ENCODE results near the gene BLOC1S3.
A peak's percentile ranks its signal among the peaks of the same experiment; 100 is the strongest.

Gene BLOC1S3

DNA sequence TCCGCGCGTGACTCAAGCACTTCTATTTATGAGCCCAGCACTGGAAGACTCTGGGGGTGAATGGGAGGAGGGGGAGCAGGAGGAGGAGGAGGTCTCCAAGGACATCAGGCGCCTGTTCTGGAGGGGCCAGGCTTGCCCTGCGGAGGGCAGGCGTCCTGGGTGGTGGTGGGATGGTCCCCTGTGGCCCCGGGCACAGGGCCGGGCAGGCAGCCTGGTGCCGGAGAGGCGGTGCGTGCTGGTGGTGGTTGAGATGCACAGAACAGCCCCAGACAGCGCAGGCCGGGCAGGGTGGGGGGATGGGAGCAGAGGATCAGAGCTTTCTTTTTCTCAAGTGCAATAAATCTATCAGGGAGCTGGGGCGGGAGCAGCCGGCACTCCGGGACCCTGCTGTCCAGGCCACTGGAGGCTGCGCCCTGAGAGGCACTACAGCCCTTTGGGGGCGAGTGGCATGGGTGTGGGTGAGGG, 31.8 kb upstream of the BLOC1S3 start:
- Histone ChIP-seq H3K27me3 (ENCODE audit: control insufficient read depth, insufficient read depth, low read length, poor library complexity, severe bottlenecking) (peaks cover 9% of the 10 kb centered on the region), H3K9me3 (ENCODE audit: control insufficient read depth, low read length) (no peaks in the 10 kb centered on the region), H3K27ac (ENCODE audit: insufficient read depth, low read depth, low read length, poor library complexity, severe bottlenecking) (no peak overlapping the region), H3K4me1 (ENCODE audit: control insufficient read depth, insufficient read depth, low read length) (no peaks in the 10 kb centered on the region), H3K4me3 (ENCODE audit: insufficient read depth, low read depth, low read length) (no peak overlapping the region), H3K36me3 (ENCODE audit: control insufficient read depth, insufficient read depth, low read length) (peaks cover 18% of the 10 kb centered on the region)
- WGBS, 2 experiments: 96 to 97% methylated on average over 18 of the region's 18 CpGs

DNA sequence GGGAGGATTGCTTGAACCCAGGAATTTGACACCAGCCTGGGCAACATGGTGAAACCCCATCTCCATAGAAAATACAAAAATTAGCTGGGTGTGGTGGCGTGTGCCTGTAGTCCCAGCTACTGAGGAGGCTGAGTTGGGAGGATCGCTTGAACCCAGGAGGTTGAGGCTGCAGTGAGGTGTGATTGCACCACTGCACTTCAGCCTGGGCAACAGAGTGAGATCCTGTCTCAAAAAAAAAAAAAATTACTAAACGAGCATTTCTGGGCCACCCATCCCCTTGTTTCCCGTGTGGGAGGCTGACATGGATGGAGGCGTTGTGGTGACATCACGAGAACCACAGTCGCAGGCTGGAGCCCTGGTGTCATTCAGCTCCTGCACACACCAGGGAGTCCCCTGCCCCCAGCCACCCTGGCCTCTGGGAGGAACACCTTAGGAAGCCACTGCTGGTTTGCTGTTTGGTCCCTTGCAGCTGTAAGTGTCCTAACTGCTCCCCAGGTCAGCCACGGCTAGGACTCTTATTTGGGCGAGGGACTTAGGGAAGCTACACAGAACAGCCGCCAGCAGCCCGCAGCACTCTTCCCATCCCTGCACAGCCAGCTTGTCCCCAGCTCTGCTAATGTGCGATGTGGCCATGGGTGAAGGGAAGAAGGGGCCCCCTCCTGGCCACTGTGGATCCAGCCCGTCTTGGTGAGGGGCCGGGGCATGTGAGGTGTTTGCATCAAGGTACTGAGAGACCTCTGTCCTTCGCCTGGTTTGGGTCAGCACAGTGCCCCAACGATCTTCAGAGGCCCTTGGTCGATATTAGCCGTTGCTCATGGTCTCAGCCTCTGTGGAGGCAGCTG, 30.5 kb upstream of the BLOC1S3 start:
- Histone ChIP-seq H3K4me3 (ENCODE audit: insufficient read depth, low read depth, low read length) (no peak overlapping the region), H3K36me3 (ENCODE audit: control insufficient read depth, insufficient read depth, low read length) (peaks cover 7% of the 10 kb centered on the region), H3K27me3 (ENCODE audit: control insufficient read depth, insufficient read depth, low read length, poor library complexity, severe bottlenecking) (peaks cover 22% of the 10 kb centered on the region), H3K27ac (ENCODE audit: insufficient read depth, low read depth, low read length, poor library complexity, severe bottlenecking) (no peak overlapping the region), H3K4me1 (ENCODE audit: control insufficient read depth, insufficient read depth, low read length) (no peaks in the 10 kb centered on the region), H3K9me3 (ENCODE audit: control insufficient read depth, low read length) (no peaks in the 10 kb centered on the region)
- WGBS, 2 experiments: 85 to 86% methylated on average over 18 of the region's 18 CpGs

DNA sequence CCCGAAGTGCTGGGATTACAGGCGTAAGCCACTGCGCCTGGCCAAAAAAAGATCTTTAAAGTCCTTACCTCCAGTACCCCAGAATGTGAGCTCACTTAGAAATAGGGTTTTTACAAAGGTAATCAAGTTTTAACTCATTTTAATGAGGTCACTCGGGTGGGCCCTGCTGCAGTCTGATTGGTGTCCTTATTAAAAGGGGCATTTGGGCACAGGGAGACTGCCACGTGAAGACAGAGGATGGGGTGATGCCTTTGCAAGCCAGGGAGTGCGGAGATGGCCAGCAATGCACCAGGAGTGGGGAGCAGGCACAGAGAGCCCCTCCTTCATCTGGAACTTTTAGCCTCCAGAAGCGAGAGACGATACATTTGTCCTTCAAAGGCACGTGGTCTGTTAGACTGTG, 29.5 kb upstream of the BLOC1S3 start:
- H3K4me3 ChIP-seq (ENCODE audit: insufficient read depth, low read depth, low read length): no peak overlapping the region
- WGBS, 2 experiments: 91 to 94% methylated on average over 9 of the region's 9 CpGs
- H3K27ac ChIP-seq (ENCODE audit: insufficient read depth, low read depth, low read length, poor library complexity, severe bottlenecking): no peak overlapping the region

GRCh38 chr19:45150180-45150579, 28.4 kb upstream of the BLOC1S3 start:
- Histone ChIP-seq H3K36me3 (ENCODE audit: control insufficient read depth, insufficient read depth, low read length) (no peaks in the 10 kb centered on the region), H3K27me3 (ENCODE audit: control insufficient read depth, insufficient read depth, low read length, poor library complexity, severe bottlenecking) (peaks cover 41% of the 10 kb centered on the region), H3K4me1 (ENCODE audit: control insufficient read depth, insufficient read depth, low read length) (peaks cover 8% of the 10 kb centered on the region), H3K27ac (ENCODE audit: insufficient read depth, low read depth, low read length, poor library complexity, severe bottlenecking) (no peak overlapping the region), H3K9me3 (ENCODE audit: control insufficient read depth, low read length) (no peaks in the 10 kb centered on the region), H3K4me3 (ENCODE audit: insufficient read depth, low read depth, low read length) (no peak overlapping the region)
- WGBS, 2 experiments: 92 to 97% methylated on average over 4 of the region's 4 CpGs

More for the DNA sequence above, 29.5 kb upstream of the BLOC1S3 start:
- no peaks in the 10 kb centered on the region for H3K36me3 ChIP-seq (ENCODE audit: control insufficient read depth, insufficient read depth, low read length)
- peaks cover 4% of the 10 kb centered on the region for H3K4me1 ChIP-seq (ENCODE audit: control insufficient read depth, insufficient read depth, low read length)
- H3K9me3 ChIP-seq (ENCODE audit: control insufficient read depth, low read length): no peaks in the 10 kb centered on the region
- H3K27me3 ChIP-seq (ENCODE audit: control insufficient read depth, insufficient read depth, low read length, poor library complexity, severe bottlenecking): peaks cover 33% of the 10 kb centered on the region

GRCh38 chr19:45150751-45151281, 27.8 kb upstream of the BLOC1S3 start:
- H3K27me3 ChIP-seq (ENCODE audit: control insufficient read depth, insufficient read depth, low read length, poor library complexity, severe bottlenecking): peaks cover 47% of the 10 kb centered on the region
- H3K27ac ChIP-seq (ENCODE audit: insufficient read depth, low read depth, low read length, poor library complexity, severe bottlenecking): no peak overlapping the region
- H3K4me3 ChIP-seq (ENCODE audit: insufficient read depth, low read depth, low read length): no peak overlapping the region
- no peaks in the 10 kb centered on the region for H3K9me3 ChIP-seq (ENCODE audit: control insufficient read depth, low read length)
- peaks cover 8% of the 10 kb centered on the region for H3K4me1 ChIP-seq (ENCODE audit: control insufficient read depth, insufficient read depth, low read length)
- no peaks in the 10 kb centered on the region for H3K36me3 ChIP-seq (ENCODE audit: control insufficient read depth, insufficient read depth, low read length)
- whole genome bisulfite sequencing, 2 experiments: 78 to 81% methylated on average over 4 of the region's 4 CpGs

DNA sequence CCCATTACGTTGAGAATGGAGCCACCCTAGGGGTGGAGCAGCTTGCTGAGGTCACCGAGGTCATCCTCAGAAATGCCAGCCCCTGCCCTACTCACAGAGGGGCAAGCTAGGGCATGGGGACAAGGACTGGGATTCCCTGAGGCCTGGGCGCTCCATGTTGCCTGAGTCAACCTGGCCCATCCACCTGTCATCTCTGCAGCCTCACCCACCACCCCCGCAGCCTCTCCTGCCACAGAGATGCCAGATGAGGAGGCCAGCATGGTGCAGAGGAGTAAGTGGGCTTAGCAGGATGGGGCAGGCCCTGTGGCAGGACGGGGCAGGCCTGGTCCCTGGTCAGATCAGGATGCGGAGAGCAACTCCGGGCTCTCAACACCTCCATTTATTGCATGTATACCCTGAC, 27.3 kb upstream of the BLOC1S3 start:
- H3K36me3 ChIP-seq (ENCODE audit: control insufficient read depth, insufficient read depth, low read length): no peaks in the 10 kb centered on the region
- H3K27ac ChIP-seq (ENCODE audit: insufficient read depth, low read depth, low read length, poor library complexity, severe bottlenecking): no peak overlapping the region
- peaks cover 8% of the 10 kb centered on the region for H3K4me1 ChIP-seq (ENCODE audit: control insufficient read depth, insufficient read depth, low read length)
- 91 to 92% methylated on average over 7 of the region's 7 CpGs for WGBS, 2 experiments
- H3K4me3 ChIP-seq (ENCODE audit: insufficient read depth, low read depth, low read length): no peak overlapping the region
- H3K27me3 ChIP-seq (ENCODE audit: control insufficient read depth, insufficient read depth, low read length, poor library complexity, severe bottlenecking): peaks cover 49% of the 10 kb centered on the region
- no peaks in the 10 kb centered on the region for H3K9me3 ChIP-seq (ENCODE audit: control insufficient read depth, low read length)

DNA sequence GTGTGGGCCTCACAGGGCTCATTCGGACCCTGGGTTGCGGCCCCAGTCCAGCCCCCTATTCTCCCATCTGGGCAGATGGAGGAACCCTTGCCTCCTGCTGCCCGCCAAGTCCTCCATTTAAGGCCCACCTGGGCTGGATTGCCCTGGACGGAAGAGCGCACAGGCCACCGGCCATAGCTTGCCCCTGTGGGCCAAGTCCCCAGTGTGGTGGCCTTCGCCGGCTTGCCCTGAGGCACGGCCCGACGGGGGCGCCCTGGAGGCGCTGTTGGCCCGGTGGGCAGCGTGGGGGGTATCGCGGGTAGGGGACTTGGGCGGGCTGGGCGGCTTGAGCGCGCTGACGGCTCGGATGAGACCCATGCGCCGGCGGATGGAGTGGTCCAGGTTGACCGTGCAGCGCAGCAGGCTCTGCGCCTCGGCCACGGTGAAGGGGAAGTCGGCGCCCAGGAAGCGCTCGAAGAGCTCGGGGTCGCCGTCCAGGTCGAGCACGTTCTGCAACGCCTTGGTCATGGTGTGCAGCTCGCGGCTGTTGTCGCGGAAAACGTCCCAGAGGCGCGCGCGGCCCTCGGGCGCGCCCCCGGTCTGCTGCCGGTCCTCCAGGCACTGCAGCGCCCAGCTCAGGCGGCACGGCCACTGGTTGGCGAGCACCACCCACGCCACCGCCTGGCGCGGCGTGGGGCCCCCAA, 26.6 kb upstream of the BLOC1S3 start:
- Histone ChIP-seq H3K4me3 (ENCODE audit: insufficient read depth, low read depth, low read length) (no peak overlapping the region), H3K27me3 (ENCODE audit: control insufficient read depth, insufficient read depth, low read length, poor library complexity, severe bottlenecking) (peaks cover 49% of the 10 kb centered on the region), H3K36me3 (ENCODE audit: control insufficient read depth, insufficient read depth, low read length) (no peaks in the 10 kb centered on the region), H3K4me1 (ENCODE audit: control insufficient read depth, insufficient read depth, low read length) (peaks cover 8% of the 10 kb centered on the region), H3K9me3 (ENCODE audit: control insufficient read depth, low read length) (no peaks in the 10 kb centered on the region), H3K27ac (ENCODE audit: insufficient read depth, low read depth, low read length, poor library complexity, severe bottlenecking) (no peak overlapping the region)
- WGBS, 2 experiments: 78% methylated on average over 64 of the region's 64 CpGs

GRCh38 chr19:45152504-45153338, 25.9 kb upstream of the BLOC1S3 start:
- WGBS, 2 experiments: 71% methylated on average over 91 of the region's 91 CpGs
- H3K4me1 ChIP-seq (ENCODE audit: control insufficient read depth, insufficient read depth, low read length): peaks cover 8% of the 10 kb centered on the region
- no peaks in the 10 kb centered on the region for H3K36me3 ChIP-seq (ENCODE audit: control insufficient read depth, insufficient read depth, low read length)
- no peaks in the 10 kb centered on the region for H3K9me3 ChIP-seq (ENCODE audit: control insufficient read depth, low read length)
- H3K27ac ChIP-seq (ENCODE audit: insufficient read depth, low read depth, low read length, poor library complexity, severe bottlenecking): no peak overlapping the region
- H3K4me3 ChIP-seq (ENCODE audit: insufficient read depth, low read depth, low read length): no peak overlapping the region
- peaks cover 49% of the 10 kb centered on the region for H3K27me3 ChIP-seq (ENCODE audit: control insufficient read depth, insufficient read depth, low read length, poor library complexity, severe bottlenecking)

GRCh38 chr19:45153339-45154063, 25.1 kb upstream of the BLOC1S3 start:
- peaks cover 49% of the 10 kb centered on the region for H3K27me3 ChIP-seq (ENCODE audit: control insufficient read depth, insufficient read depth, low read length, poor library complexity, severe bottlenecking)
- H3K36me3 ChIP-seq (ENCODE audit: control insufficient read depth, insufficient read depth, low read length): no peaks in the 10 kb centered on the region
- H3K4me3 ChIP-seq (ENCODE audit: insufficient read depth, low read depth, low read length): peak overlapping the region; percentile 21
- peaks cover 8% of the 10 kb centered on the region for H3K4me1 ChIP-seq (ENCODE audit: control insufficient read depth, insufficient read depth, low read length)
- no peaks in the 10 kb centered on the region for H3K9me3 ChIP-seq (ENCODE audit: control insufficient read depth, low read length)
- no peak overlapping the region for H3K27ac ChIP-seq (ENCODE audit: insufficient read depth, low read depth, low read length, poor library complexity, severe bottlenecking)
- 25 to 26% methylated on average over 69 of the region's 69 CpGs for WGBS, 2 experiments
